GM12865 (cell line): ENCODE measurements around the gene PGM5.

Experiments used
- DNase-seq: peaks from one replicate; pipeline ENCODE4 v3.0.0; 2010; ENCODE audit warnings: low read depth
- H3K4me3 ChIP-seq: 2 replicates; pipeline ENCODE4 v1.5.1; 2011; ENCODE audit warnings: mild to moderate bottlenecking, low read depth, low read length, control low read depth
- TF ChIP-seq, protein P1 (sequence below): IDR thresholded peaks from 2 replicates; pipeline ENCODE4 v1.5.1; 2011; ENCODE audit warnings: low read length, control low read depth, low read depth, inconsistent platforms; ENCODE audit not compliant: insufficient read depth; ENCODE audit errors: missing control alignments

The PGM5 gene

GRCh38 chr9:68489646-68490045 is 133.2 kb downstream of the PGM5 start:
- TF ChIP-seq, protein P1, sequence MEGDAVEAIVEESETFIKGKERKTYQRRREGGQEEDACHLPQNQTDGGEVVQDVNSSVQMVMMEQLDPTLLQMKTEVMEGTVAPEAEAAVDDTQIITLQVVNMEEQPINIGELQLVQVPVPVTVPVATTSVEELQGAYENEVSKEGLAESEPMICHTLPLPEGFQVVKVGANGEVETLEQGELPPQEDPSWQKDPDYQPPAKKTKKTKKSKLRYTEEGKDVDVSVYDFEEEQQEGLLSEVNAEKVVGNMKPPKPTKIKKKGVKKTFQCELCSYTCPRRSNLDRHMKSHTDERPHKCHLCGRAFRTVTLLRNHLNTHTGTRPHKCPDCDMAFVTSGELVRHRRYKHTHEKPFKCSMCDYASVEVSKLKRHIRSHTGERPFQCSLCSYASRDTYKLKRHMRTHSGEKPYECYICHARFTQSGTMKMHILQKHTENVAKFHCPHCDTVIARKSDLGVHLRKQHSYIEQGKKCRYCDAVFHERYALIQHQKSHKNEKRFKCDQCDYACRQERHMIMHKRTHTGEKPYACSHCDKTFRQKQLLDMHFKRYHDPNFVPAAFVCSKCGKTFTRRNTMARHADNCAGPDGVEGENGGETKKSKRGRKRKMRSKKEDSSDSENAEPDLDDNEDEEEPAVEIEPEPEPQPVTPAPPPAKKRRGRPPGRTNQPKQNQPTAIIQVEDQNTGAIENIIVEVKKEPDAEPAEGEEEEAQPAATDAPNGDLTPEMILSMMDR = no peak
- DNase-seq = no peak
- no peak overlapping the region for H3K4me3 ChIP-seq

DNA sequence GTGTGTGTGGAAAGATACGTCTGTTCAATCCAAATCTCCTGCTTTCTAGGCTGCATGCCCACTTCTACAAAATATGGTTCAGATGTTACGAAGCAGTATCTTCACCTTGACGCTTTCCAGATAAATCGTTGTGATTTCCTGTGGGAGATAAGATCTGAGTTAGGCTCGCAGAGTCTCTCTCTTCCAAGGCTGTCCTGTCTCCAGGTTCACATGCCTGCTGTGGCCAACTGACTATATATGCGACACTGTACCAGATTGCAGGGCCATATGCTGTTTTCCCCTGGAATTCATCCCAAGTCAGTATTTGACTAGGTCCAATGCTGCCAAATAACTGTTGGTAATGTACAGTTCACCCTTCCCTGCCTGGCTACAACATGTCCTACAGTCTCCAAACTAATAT is 136.4 kb downstream of the PGM5 start:
- TF ChIP-seq, protein P1 = no peak

DNA sequence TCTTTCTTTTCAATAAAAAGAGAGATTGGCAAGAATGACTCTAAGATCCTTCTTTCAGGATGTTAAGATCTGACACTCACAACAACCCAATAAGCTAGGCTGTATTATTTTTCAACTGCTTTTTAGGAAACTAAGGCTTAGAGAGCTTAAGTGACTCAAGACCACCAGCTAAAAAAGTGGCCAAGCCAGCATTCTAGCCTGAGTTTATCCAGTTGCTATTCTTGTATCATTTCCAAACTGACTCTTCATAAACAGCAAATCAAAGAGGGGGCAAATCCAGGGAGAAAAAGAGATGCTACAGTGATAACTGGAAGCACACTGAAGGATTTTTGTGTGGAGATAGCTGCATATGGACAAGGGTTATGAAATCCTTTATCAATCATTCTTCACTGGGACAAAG is 137.1 kb downstream of the PGM5 start:
- DNase-seq = no peak
- TF ChIP-seq, protein P1 = no peak
- H3K4me3 ChIP-seq = no peak overlapping the region

More for the DNA sequence above, 136.4 kb downstream of the PGM5 start:
- no peak overlapping the region for H3K4me3 ChIP-seq
- no peak for DNase-seq

DNA sequence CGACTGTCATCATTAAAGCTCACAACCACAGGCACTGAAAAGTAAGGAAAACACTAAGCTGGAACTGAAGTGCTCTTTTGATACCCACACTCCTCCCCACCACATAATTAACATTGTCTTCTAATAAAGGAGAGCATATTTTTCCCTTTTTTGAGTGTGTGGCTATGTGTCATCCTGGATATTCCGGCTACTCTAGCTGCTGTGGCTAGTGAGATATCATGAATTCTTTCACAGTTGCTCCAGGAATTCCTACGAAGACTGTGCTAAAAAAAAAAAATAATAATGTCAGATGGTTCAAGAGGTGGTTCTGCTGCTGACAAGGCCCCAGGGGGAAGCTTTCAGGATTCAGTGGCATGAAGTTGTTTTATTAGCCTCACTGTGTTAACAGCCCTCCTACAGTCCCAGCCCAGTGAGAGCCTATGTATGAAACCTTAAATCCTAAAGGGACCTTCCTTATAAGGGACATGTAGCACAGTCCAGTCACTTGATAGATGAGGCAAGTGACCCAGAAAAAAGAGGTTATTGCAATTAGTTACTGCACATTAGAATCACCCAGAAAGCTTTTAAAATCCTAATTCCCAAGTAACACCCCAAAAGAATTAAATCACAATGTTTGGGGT is 137.7 kb downstream of the PGM5 start:
- TF ChIP-seq, protein P1 = no peak
- DNase-seq = no peak
- no peak overlapping the region for H3K4me3 ChIP-seq

DNA sequence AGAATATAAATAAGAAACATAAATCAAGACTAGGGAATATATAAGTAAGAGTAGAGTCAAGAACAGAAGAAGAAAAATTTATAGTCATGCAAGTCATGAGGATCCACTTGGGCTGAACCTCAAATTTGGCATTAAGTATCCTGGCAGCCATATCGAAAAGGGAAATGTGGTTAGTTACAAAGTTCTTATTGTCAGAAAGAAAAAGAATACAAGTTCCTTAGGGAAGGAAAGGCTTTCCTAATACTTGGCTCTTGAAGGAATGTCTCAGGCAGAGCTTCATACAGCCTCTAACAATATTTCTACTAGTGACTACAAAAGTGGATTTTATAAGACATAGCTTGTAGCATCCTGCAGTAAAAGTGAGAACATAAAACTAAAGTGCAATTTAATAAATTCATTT is 138.8 kb downstream of the PGM5 start:
- DNase-seq = no peak
- TF ChIP-seq, protein P1 = no peak
- H3K4me3 ChIP-seq = no peak overlapping the region

- no peak for DNase-seq
- TF ChIP-seq, protein P1 = no peak
Measured at GRCh38 chr9:68496356-68496755, 139.9 kb downstream of the PGM5 start.

GRCh38 chr9:68497629-68498028 is 141.2 kb downstream of the PGM5 start:
- DNase-seq = no peak
- H3K4me3 ChIP-seq = no peak overlapping the region
- TF ChIP-seq, protein P1 = no peak

More at GRCh38 chr9:68496356-68496755, 139.9 kb downstream of the PGM5 start:
- no peak overlapping the region for H3K4me3 ChIP-seq
